ENCODE data around the gene AXIN1. TPM values are rescaled to one million over a fixed set of nuclear protein-coding genes. Genes with fewer than 3 reads are reported as not detected.

Gene AXIN1
- total and polyA plus RNA-seq, 2 of the 8 experiments (the other 6 are each of a cell fraction or from before 2014, with no cell fraction given), result 12.5 to 41.9 TPM

DNA sequence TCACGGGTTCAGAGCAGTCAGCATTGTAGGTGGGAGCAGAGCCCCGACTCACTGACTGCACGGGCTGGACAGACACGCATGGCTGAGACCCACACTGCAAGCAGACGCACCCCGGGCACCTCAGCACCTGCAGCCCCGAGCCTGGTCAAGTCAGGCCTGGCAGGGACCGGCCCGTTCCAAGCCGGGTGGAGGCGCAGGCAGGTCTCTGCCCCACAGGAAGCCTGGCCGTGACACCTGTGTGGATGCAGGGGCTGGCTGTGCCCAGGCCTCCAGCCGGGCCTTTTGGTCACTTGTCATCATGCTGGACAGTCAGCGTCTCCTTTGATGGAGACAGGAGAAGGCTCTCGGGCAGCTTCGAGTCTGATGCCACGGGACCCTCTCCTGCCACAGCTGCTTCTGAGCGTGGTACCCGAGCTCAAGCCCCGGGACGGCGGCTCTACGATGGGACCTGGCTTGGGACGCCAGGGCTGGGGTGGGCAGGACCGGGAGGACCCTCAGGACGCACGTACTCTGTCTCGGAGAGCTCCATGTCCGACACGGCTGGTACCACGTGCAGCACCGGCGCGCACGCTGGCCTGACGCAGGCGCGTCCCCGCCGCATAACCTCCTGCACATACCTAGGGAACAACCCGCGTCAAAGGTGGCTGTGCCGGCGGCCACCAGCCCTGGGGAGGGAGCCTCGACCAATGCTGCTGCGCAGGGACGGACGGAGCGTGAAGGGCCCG lies 61.7 kb downstream of the AXIN1 start (continued):
- TF ChIP-seq SP2 (IDR thresholded peaks at IDR 0.05; ENCODE audit: low read length) (no peak), SAP30 (IDR thresholded peaks at IDR 0.05; ENCODE audit: insufficient read depth, insufficient replicate concordance, low read length) (no peak), CBX8 (IDR thresholded peaks at IDR 0.05; ENCODE audit: borderline replicate concordance, low read depth, low read length) (no peak), RBBP5 (IDR thresholded peaks at IDR 0.05; ENCODE audit: borderline replicate concordance, low read depth, low read length) (no peak), JUN (IDR thresholded peaks at IDR 0.05; ENCODE audit: low read depth, low read length) (no peak)
- TF ChIP-seq, protein P1, sequence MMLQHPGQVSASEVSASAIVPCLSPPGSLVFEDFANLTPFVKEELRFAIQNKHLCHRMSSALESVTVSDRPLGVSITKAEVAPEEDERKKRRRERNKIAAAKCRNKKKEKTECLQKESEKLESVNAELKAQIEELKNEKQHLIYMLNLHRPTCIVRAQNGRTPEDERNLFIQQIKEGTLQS (IDR thresholded peaks at IDR 0.05; ENCODE audit: insufficient read depth, low read depth, low read length), result no peak
